ENCODE results near the gene TMOD1. TPM values are rescaled to one million over a fixed set of nuclear protein-coding genes. Genes with fewer than 3 reads are reported as not detected.

The TMOD1 gene
- total and polyA plus RNA-seq, 9 of the 15 experiments (the other 6 are each of a cell fraction or from before 2014, with no cell fraction given): 7.1 to 41.2 (median 14.2) TPM

DNA sequence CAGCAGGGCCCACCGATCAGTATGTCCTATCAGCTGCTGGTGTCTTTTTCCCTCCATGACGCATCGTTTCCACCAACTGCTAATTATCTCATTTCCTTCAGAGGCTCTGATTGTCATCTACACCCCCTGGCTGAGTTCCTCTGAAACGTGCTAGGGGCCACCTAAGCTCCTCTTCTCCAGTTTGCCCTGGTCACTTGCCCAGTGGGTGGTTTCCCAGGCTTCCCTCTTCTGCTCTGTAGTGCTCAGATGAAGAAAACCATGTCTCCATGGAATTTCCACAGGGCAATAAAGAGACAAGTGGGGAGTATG, 66.4 kb downstream of the TMOD1 start (continued):
- TF ChIP-seq CEBPZ (IDR thresholded peaks at IDR 0.05; ENCODE audit: borderline replicate concordance, low read depth, low read length) (no peak), NFE2 (IDR thresholded peaks at IDR 0.05; ENCODE audit: low read depth) (peak; percentile 22; the same call in 1 of the 2 replicates), XRCC3 (IDR thresholded peaks at IDR 0.05) (no peak), ZNF408 (CRISPR knock-in tag; IDR thresholded peaks at IDR 0.05; ENCODE audit: low read depth) (no peak), CREM (IDR thresholded peaks at IDR 0.05; ENCODE audit: low read depth) (peak; percentile 54; the same call in 1 of the 2 replicates), KDM4B (IDR thresholded peaks at IDR 0.05; ENCODE audit: borderline replicate concordance in 2 of 2, low read depth in 1 of 2) (no peak), NCOA4 (IDR thresholded peaks at IDR 0.05; ENCODE audit: partially characterized antibody) (no peak), TBP (optimal IDR thresholded peaks at IDR 0.05; ENCODE audit: low read depth, low read length) (no peak), NELFE (IDR thresholded peaks at IDR 0.05; ENCODE audit: insufficient read depth, insufficient read length) (no peak), NR2C2 (CRISPR knock-in tag; IDR thresholded peaks at IDR 0.05) (no peak), NR2C2 (tag; IDR thresholded peaks at IDR 0.05) (no peak), SRSF7 (optimal IDR thresholded peaks at IDR 0.05; ENCODE audit: low read depth, low read length) (no peak), ZNF764 (CRISPR knock-in tag; IDR thresholded peaks at IDR 0.05; ENCODE audit: low read depth) (no peak), HCFC1 (IDR thresholded peaks at IDR 0.05; ENCODE audit: low read depth, low read length) (no peak), TCF7L2 (IDR thresholded peaks at IDR 0.05; ENCODE audit: low read depth, low read length) (no peak), ZNF347 (CRISPR knock-in tag; IDR thresholded peaks at IDR 0.05; ENCODE audit: low read depth) (no peak), CBX2 (IDR thresholded peaks at IDR 0.05; ENCODE audit: insufficient read depth, low read length, poor library complexity, severe bottlenecking) (no peak), GMEB1 (CRISPR knock-in tag; IDR thresholded peaks at IDR 0.05) (no peak), ZNF707 (CRISPR knock-in tag; conservative IDR thresholded peaks at IDR 0.05) (no peak)
- TF ChIP-seq, protein P1, sequence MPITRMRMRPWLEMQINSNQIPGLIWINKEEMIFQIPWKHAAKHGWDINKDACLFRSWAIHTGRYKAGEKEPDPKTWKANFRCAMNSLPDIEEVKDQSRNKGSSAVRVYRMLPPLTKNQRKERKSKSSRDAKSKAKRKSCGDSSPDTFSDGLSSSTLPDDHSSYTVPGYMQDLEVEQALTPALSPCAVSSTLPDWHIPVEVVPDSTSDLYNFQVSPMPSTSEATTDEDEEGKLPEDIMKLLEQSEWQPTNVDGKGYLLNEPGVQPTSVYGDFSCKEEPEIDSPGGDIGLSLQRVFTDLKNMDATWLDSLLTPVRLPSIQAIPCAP (CRISPR knock-in tag; IDR thresholded peaks at IDR 0.05; ENCODE audit: borderline replicate concordance): no peak
- TF ChIP-seq, protein P2, sequence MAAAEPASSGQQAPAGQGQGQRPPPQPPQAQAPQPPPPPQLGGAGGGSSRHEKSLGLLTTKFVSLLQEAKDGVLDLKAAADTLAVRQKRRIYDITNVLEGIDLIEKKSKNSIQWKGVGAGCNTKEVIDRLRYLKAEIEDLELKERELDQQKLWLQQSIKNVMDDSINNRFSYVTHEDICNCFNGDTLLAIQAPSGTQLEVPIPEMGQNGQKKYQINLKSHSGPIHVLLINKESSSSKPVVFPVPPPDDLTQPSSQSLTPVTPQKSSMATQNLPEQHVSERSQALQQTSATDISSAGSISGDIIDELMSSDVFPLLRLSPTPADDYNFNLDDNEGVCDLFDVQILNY (CRISPR knock-in tag; IDR thresholded peaks at IDR 0.05): no peak
- TF ChIP-seq, protein P3, sequence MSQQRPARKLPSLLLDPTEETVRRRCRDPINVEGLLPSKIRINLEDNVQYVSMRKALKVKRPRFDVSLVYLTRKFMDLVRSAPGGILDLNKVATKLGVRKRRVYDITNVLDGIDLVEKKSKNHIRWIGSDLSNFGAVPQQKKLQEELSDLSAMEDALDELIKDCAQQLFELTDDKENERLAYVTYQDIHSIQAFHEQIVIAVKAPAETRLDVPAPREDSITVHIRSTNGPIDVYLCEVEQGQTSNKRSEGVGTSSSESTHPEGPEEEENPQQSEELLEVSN (IDR thresholded peaks at IDR 0.05; ENCODE audit: borderline replicate concordance in 1 of 2, extremely low read depth in 1 of 2, insufficient read depth in 1 of 2, insufficient read length in 1 of 2, low read depth in 1 of 2, low read length in 1 of 2, poor library complexity in 1 of 2, severe bottlenecking in 1 of 2): no peak

Measured in K562 (cell line).